Skeletal muscle satellite cell (primary cell): Measurements from ENCODE around the gene RNASE8. TPM values are rescaled to one million over a fixed set of nuclear protein-coding genes. Genes with fewer than 3 reads are reported as not detected.
"Not testable (repeated sequence)": the region's sequence is repeated elsewhere in the genome, so short reads cannot be mapped to it uniquely, and the experiment has no call there.

Experiments
- H3K27me3 ChIP-seq: 2 replicates; pipeline ENCODE4 v1.7.0; 2013; ENCODE audit warnings: low read length; ENCODE audit not compliant: control insufficient read depth, insufficient read depth
- H3K36me3 ChIP-seq: 2 replicates; pipeline ENCODE4 v1.7.0; 2013; ENCODE audit warnings: mild to moderate bottlenecking, control low read depth, low read length; ENCODE audit not compliant: insufficient read depth
- H3K4me1 ChIP-seq: 2 replicates; pipeline ENCODE4 v1.7.0; 2013; ENCODE audit warnings: low read length; ENCODE audit not compliant: control insufficient read depth, insufficient read depth
- H3K4me2 ChIP-seq: 2 replicates; pipeline ENCODE4 v1.7.0; 2013; ENCODE audit warnings: mild to moderate bottlenecking, low read length
- H3K4me3 ChIP-seq: 2 replicates; pipeline ENCODE4 v1.7.0; 2013; ENCODE audit warnings: low read length
- H3K9ac ChIP-seq: 2 replicates; pipeline ENCODE4 v1.7.0; 2013; ENCODE audit warnings: mild to moderate bottlenecking, low read depth, low read length, moderate library complexity
- H3K9me3 ChIP-seq: replicated peaks from 2 replicates; pipeline ENCODE4 v1.7.0; 2013; ENCODE audit warnings: mild to moderate bottlenecking, control low read depth, low read length
- total RNA-seq: library from RNA; depleted of rRNA; stranded (reverse); fragments of >200 nt; gene quantifications from 2 replicates; pipeline ENCODE4 v1.2.3, GENCODE V29; 2012; rRNA removed

Gene RNASE8
- not detected in 2 replicates for total RNA-seq

GRCh38 chr14:21057803-21058675 is at the start of gene RNASE8:
Gene RNASE8 (plus strand): TSS chr14:21057822. CDS start chr14:21057893, 71 bp downstream.
- no peak within 1 kb of the TSS for H3K4me3 ChIP-seq
- H3K9ac ChIP-seq = no peak within 1 kb of the TSS
- no peaks in the 10 kb centered on the region for H3K9me3 ChIP-seq
- peaks cover 2% of the 10 kb centered on the region for H3K4me1 ChIP-seq
- H3K27me3 ChIP-seq = peaks cover 5% of the 10 kb centered on the region
- no peaks in the 10 kb centered on the region for H3K36me3 ChIP-seq
- no peak within 1 kb of the TSS for H3K4me2 ChIP-seq

- not testable (repeated sequence) for H3K4me2 ChIP-seq, H3K4me1 ChIP-seq, H3K9me3 ChIP-seq, H3K9ac ChIP-seq, H3K4me3 ChIP-seq, H3K36me3 ChIP-seq
- peaks cover 28% of the 10 kb centered on the region for H3K27me3 ChIP-seq
Measured at GRCh38 chr14:21009721-21010120, 47.9 kb upstream of the RNASE8 start.

GRCh38 chr14:21011136-21011535 is 46.5 kb upstream of the RNASE8 start:
- H3K36me3 ChIP-seq = no peaks in the 10 kb centered on the region
- H3K9ac ChIP-seq = no peak overlapping the region
- H3K27me3 ChIP-seq = peaks cover 28% of the 10 kb centered on the region

GRCh38 chr14:21014761-21015190 is 42.8 kb upstream of the RNASE8 start:
- no peak overlapping the region for H3K9ac ChIP-seq
- no peak overlapping the region for H3K4me2 ChIP-seq
- peaks cover 38% of the 10 kb centered on the region for H3K27me3 ChIP-seq
- H3K4me1 ChIP-seq = no peaks in the 10 kb centered on the region
- no peaks in the 10 kb centered on the region for H3K9me3 ChIP-seq
- no peak overlapping the region for H3K4me3 ChIP-seq
- H3K36me3 ChIP-seq = no peaks in the 10 kb centered on the region

More at GRCh38 chr14:21011136-21011535, 46.5 kb upstream of the RNASE8 start:
- H3K4me3 ChIP-seq = no peak overlapping the region
- H3K4me1 ChIP-seq = no peaks in the 10 kb centered on the region
- no peak overlapping the region for H3K4me2 ChIP-seq
- H3K9me3 ChIP-seq = no peaks in the 10 kb centered on the region

- Histone ChIP-seq H3K27me3 (peaks cover 40% of the 10 kb centered on the region), H3K4me2 (no peak overlapping the region), H3K4me3 (no peak overlapping the region), H3K36me3 (no peaks in the 10 kb centered on the region), H3K9ac (no peak overlapping the region), H3K9me3 (no peaks in the 10 kb centered on the region), H3K4me1 (no peaks in the 10 kb centered on the region)
Measured at GRCh38 chr14:21015312-21015711, 42.3 kb upstream of the RNASE8 start.

- no peak overlapping the region for H3K4me3 ChIP-seq
- H3K36me3 ChIP-seq = no peaks in the 10 kb centered on the region
- H3K27me3 ChIP-seq = peaks cover 42% of the 10 kb centered on the region
Measured at GRCh38 chr14:21016413-21017190, 41.0 kb upstream of the RNASE8 start.

GRCh38 chr14:21017528-21018245 is 39.9 kb upstream of the RNASE8 start:
- no peaks in the 10 kb centered on the region for H3K4me1 ChIP-seq
- H3K36me3 ChIP-seq = no peaks in the 10 kb centered on the region
- no peak overlapping the region for H3K4me3 ChIP-seq
- no peak overlapping the region for H3K9ac ChIP-seq
- H3K4me2 ChIP-seq = no peak overlapping the region
- no peaks in the 10 kb centered on the region for H3K9me3 ChIP-seq
- H3K27me3 ChIP-seq = peaks cover 42% of the 10 kb centered on the region

More at GRCh38 chr14:21016413-21017190, 41.0 kb upstream of the RNASE8 start:
- no peaks in the 10 kb centered on the region for H3K4me1 ChIP-seq
- no peak overlapping the region for H3K9ac ChIP-seq
- no peak overlapping the region for H3K4me2 ChIP-seq
- H3K9me3 ChIP-seq = no peaks in the 10 kb centered on the region

- Histone ChIP-seq H3K4me1 (no peaks in the 10 kb centered on the region), H3K9me3 (no peaks in the 10 kb centered on the region), H3K4me2 (no peak overlapping the region), H3K9ac (no peak overlapping the region), H3K4me3 (no peak overlapping the region), H3K27me3 (peaks cover 42% of the 10 kb centered on the region), H3K36me3 (no peaks in the 10 kb centered on the region)
Measured at GRCh38 chr14:21018286-21018685, 39.3 kb upstream of the RNASE8 start.

- no peaks in the 10 kb centered on the region for H3K36me3 ChIP-seq
Measured at GRCh38 chr14:21018781-21019180, 38.8 kb upstream of the RNASE8 start.

GRCh38 chr14:21019366-21019765 is 38.3 kb upstream of the RNASE8 start:
- peaks cover 53% of the 10 kb centered on the region for H3K27me3 ChIP-seq
- no peak overlapping the region for H3K9ac ChIP-seq
- H3K4me2 ChIP-seq = no peak overlapping the region
- H3K9me3 ChIP-seq = no peaks in the 10 kb centered on the region
- H3K4me1 ChIP-seq = no peaks in the 10 kb centered on the region
- no peak overlapping the region for H3K4me3 ChIP-seq
- no peaks in the 10 kb centered on the region for H3K36me3 ChIP-seq

More at GRCh38 chr14:21018781-21019180, 38.8 kb upstream of the RNASE8 start:
- peaks cover 47% of the 10 kb centered on the region for H3K27me3 ChIP-seq
- H3K9me3 ChIP-seq = no peaks in the 10 kb centered on the region
- no peaks in the 10 kb centered on the region for H3K4me1 ChIP-seq
- H3K4me2 ChIP-seq = no peak overlapping the region
- no peak overlapping the region for H3K9ac ChIP-seq
- H3K4me3 ChIP-seq = no peak overlapping the region

GRCh38 chr14:21020977-21021545 is 36.6 kb upstream of the RNASE8 start:
- no peaks in the 10 kb centered on the region for H3K4me1 ChIP-seq
- H3K9me3 ChIP-seq = no peaks in the 10 kb centered on the region
- H3K4me2 ChIP-seq = no peak overlapping the region
- peaks cover 66% of the 10 kb centered on the region for H3K27me3 ChIP-seq
- H3K36me3 ChIP-seq = no peaks in the 10 kb centered on the region
- H3K9ac ChIP-seq = no peak overlapping the region
- no peak overlapping the region for H3K4me3 ChIP-seq
